Naive thymus-derived CD8-positive, alpha-beta T cell (primary cell): ENCODE results near the gene ENPP1. TPM values are rescaled to one million over a fixed set of nuclear protein-coding genes. Genes with fewer than 3 reads are reported as not detected.

Experiments used
- ATAC-seq, 2 donors: fragments of 150-1000 bp; cut with Tn5 transposase in 1 of 2; sonication (Bioruptor Pico), chemical (Tn5 transposase) in 1 of 2; 1 replicate in 1 of 2; 2 replicates in 1 of 2; pipeline ENCODE4 v1.10.0; 2021; ENCODE audit warnings: mild to moderate bottlenecking in 2 of 2, moderate library complexity in 2 of 2
- POLR2A ChIA-PET: fragments of 350-600 bp; sonication (Branson Sonifier 250); formaldehyde crosslinking; loops from one replicate; lab custom pipeline; 2021; ENCODE audit warnings: antibody characterized with exemption; lab: Charles Lee
- DNase-seq, 10 donors: peaks; one replicate each; pipeline versions ENCODE4 v3.0.0 to v3.0.0-alpha.2; 2020 to 2022
- H3K27ac Mint-ChIP-seq, 10 donors: one replicate each; pipeline ENCODE4 v1.8.0; 2020 to 2022; ENCODE audit warnings: mild to moderate bottlenecking in 10 of 10, mixed read lengths in 10 of 10, moderate library complexity in 4 of 10, inconsistent platforms in 1 of 10
- H3K27me3 Mint-ChIP-seq, 5 donors: one replicate each; pipeline ENCODE4 v1.8.0; 2021 to 2022; ENCODE audit warnings: mixed read lengths in 5 of 5
- H3K36me3 Mint-ChIP-seq, 3 donors: one replicate each; pipeline ENCODE4 v1.8.0; 2020 to 2022; ENCODE audit warnings: mixed read lengths in 3 of 3, mild to moderate bottlenecking in 2 of 3, inconsistent platforms in 1 of 3
- H3K4me1 Mint-ChIP-seq, 4 donors: one replicate each; pipeline ENCODE4 v1.8.0; 2021 to 2022; ENCODE audit warnings: mixed read lengths in 4 of 4
- H3K4me3 Mint-ChIP-seq, 10 donors: one replicate each; pipeline ENCODE4 v1.8.0; 2020 to 2022; ENCODE audit warnings: mild to moderate bottlenecking in 10 of 10, mixed read lengths in 10 of 10, moderate library complexity in 6 of 10, inconsistent platforms in 1 of 10
- H3K9me3 Mint-ChIP-seq, 9 donors: one replicate each; pipeline ENCODE4 v1.8.0; 2020 to 2022; ENCODE audit warnings: mixed read lengths in 9 of 9, mild to moderate bottlenecking in 3 of 9, inconsistent platforms in 1 of 9, moderate library complexity in 1 of 9
- polyA plus RNA-seq, 3 donors: library from polyadenylated mRNA; unstranded; fragments of 300-500 nt; fragmentation: Illumina TruSeq; gene quantifications; one replicate each; pipeline ENCODE4 v1.2.3, GENCODE V29; 2021
- total RNA-seq, 8 experiments: library from RNA in 2 of 8; stranded (reverse) in 2 of 8; gene quantifications; one replicate each; pipeline ENCODE4 v1.2.3 and lab custom pipeline; 2021 to 2026

The ENPP1 gene
- total and polyA plus RNA-seq, 5 experiments from 2014 or later = 0.11 to 0.47 TPM; not detected in 3

GRCh38 chr6:131770776-131771175 lies 37.0 kb upstream of the ENPP1 start:
- Mint-ChIP-seq H3K36me3 (no peaks in the 10 kb centered on the region), H3K27ac (no peak overlapping the region), H3K27me3 (peaks cover 9 to 23% (median 22%) of the 10 kb centered on the region in 5 donors), H3K4me1 (peaks cover 0 to 2% (median 0%) of the 10 kb centered on the region in 4 donors), H3K9me3 (peaks cover 0 to 3% (median 0%) of the 10 kb centered on the region in 9 donors), H3K4me3 (no peak overlapping the region)
- ATAC-seq (no peak), DNase-seq (no peak)
- POLR2A ChIA-PET = no interaction called here

GRCh38 chr6:131773284-131773950 lies 34.4 kb upstream of the ENPP1 start:
- no peak for ATAC-seq
- Mint-ChIP-seq H3K4me3 (no peak overlapping the region), H3K27ac (no peak overlapping the region), H3K27me3 (peaks cover 6 to 26% (median 19%) of the 10 kb centered on the region in 5 donors), H3K9me3 (peaks cover 0 to 3% (median 0%) of the 10 kb centered on the region in 9 donors), H3K4me1 (peaks cover 0 to 2% (median 0%) of the 10 kb centered on the region in 4 donors), H3K36me3 (no peaks in the 10 kb centered on the region)
- POLR2A ChIA-PET = no interaction called here
- DNase-seq = no peak

- Mint-ChIP-seq H3K4me3 (no peak overlapping the region), H3K36me3 (no peaks in the 10 kb centered on the region), H3K4me1 (no peaks in the 10 kb centered on the region), H3K27ac (no peak overlapping the region), H3K9me3 (peaks cover 0 to 1% (median 0%) of the 10 kb centered on the region in 9 donors), H3K27me3 (peaks cover 0 to 17% (median 10%) of the 10 kb centered on the region in 5 donors)
- no peak for ATAC-seq
- POLR2A ChIA-PET = no interaction called here
- DNase-seq = no peak
Observed at GRCh38 chr6:131775886-131776285, 31.9 kb upstream of the ENPP1 start.

GRCh38 chr6:131776985-131777384 lies 30.8 kb upstream of the ENPP1 start:
- no peak for ATAC-seq
- Mint-ChIP-seq H3K27ac (no peak overlapping the region), H3K27me3 (peaks cover 0 to 17% (median 9%) of the 10 kb centered on the region in 5 donors), H3K36me3 (no peaks in the 10 kb centered on the region), H3K4me3 (no peak overlapping the region), H3K9me3 (no peaks in the 10 kb centered on the region), H3K4me1 (no peaks in the 10 kb centered on the region)
- POLR2A ChIA-PET = no interaction called here
- DNase-seq = no peak

- POLR2A ChIA-PET = no interaction called here
- Mint-ChIP-seq H3K4me1 (no peaks in the 10 kb centered on the region), H3K9me3 (no peaks in the 10 kb centered on the region), H3K36me3 (no peaks in the 10 kb centered on the region), H3K27ac (no peak overlapping the region), H3K4me3 (no peak overlapping the region), H3K27me3 (peaks cover 0 to 15% (median 9%) of the 10 kb centered on the region in 5 donors)
- ATAC-seq (no peak), DNase-seq (no peak)
Observed at GRCh38 chr6:131778169-131778568, 29.7 kb upstream of the ENPP1 start.

- Mint-ChIP-seq H3K36me3 (no peaks in the 10 kb centered on the region), H3K27ac (no peak overlapping the region), H3K27me3 (peaks cover 0 to 17% (median 9%) of the 10 kb centered on the region in 5 donors), H3K4me3 (no peak overlapping the region), H3K4me1 (no peaks in the 10 kb centered on the region), H3K9me3 (no peaks in the 10 kb centered on the region)
- ATAC-seq (no peak), DNase-seq (no peak)
- POLR2A ChIA-PET = no interaction called here
Observed at GRCh38 chr6:131779304-131779703, 28.5 kb upstream of the ENPP1 start.

GRCh38 chr6:131780600-131780999 lies 27.2 kb upstream of the ENPP1 start:
- Mint-ChIP-seq H3K4me3 (no peak overlapping the region), H3K27ac (no peak overlapping the region), H3K9me3 (peaks cover 0 to 2% (median 0%) of the 10 kb centered on the region in 9 donors), H3K36me3 (no peaks in the 10 kb centered on the region), H3K4me1 (no peaks in the 10 kb centered on the region), H3K27me3 (peaks cover 2 to 16% (median 12%) of the 10 kb centered on the region in 5 donors)
- POLR2A ChIA-PET = no interaction called here
- no peak for DNase-seq
- ATAC-seq = no peak

GRCh38 chr6:131781687-131782086 lies 26.1 kb upstream of the ENPP1 start:
- H3K27ac Mint-ChIP-seq = no peak overlapping the region

GRCh38 chr6:131782764-131783163 lies 25.1 kb upstream of the ENPP1 start:
- no peak overlapping the region for H3K4me3 Mint-ChIP-seq

More at GRCh38 chr6:131781687-131782086, 26.1 kb upstream of the ENPP1 start:
- POLR2A ChIA-PET = no interaction called here
- ATAC-seq (no peak), DNase-seq (no peak)
- no peaks in the 10 kb centered on the region for H3K36me3 Mint-ChIP-seq
- H3K27me3 Mint-ChIP-seq = peaks cover 2 to 16% (median 12%) of the 10 kb centered on the region in 5 donors
- no peaks in the 10 kb centered on the region for H3K4me1 Mint-ChIP-seq
- H3K9me3 Mint-ChIP-seq = peaks cover 0 to 6% (median 0%) of the 10 kb centered on the region in 9 donors
- no peak overlapping the region for H3K4me3 Mint-ChIP-seq

GRCh38 chr6:131784561-131784960 lies 23.3 kb upstream of the ENPP1 start:
- Mint-ChIP-seq H3K27me3 (peaks cover 2 to 12% (median 10%) of the 10 kb centered on the region in 5 donors), H3K4me3 (no peak overlapping the region), H3K4me1 (peaks cover 0 to 6% (median 2%) of the 10 kb centered on the region in 4 donors), H3K9me3 (peaks cover 0 to 6% (median 0%) of the 10 kb centered on the region in 9 donors), H3K36me3 (no peaks in the 10 kb centered on the region), H3K27ac (no peak overlapping the region)
- ATAC-seq (no peak), DNase-seq (no peak)
- POLR2A ChIA-PET = no interaction called here

More at GRCh38 chr6:131782764-131783163, 25.1 kb upstream of the ENPP1 start:
- Mint-ChIP-seq H3K9me3 (peaks cover 0 to 6% (median 0%) of the 10 kb centered on the region in 9 donors), H3K27me3 (peaks cover 2 to 16% (median 12%) of the 10 kb centered on the region in 5 donors), H3K27ac (no peak overlapping the region), H3K36me3 (no peaks in the 10 kb centered on the region), H3K4me1 (no peaks in the 10 kb centered on the region)
- POLR2A ChIA-PET = no interaction called here
- DNase-seq = no peak
- ATAC-seq = no peak

GRCh38 chr6:131787079-131787478 lies 20.7 kb upstream of the ENPP1 start:
- ATAC-seq = no peak
- peaks cover 0 to 6% (median 0%) of the 10 kb centered on the region in 9 donors for H3K9me3 Mint-ChIP-seq

GRCh38 chr6:131787766-131788712 lies 19.8 kb upstream of the ENPP1 start:
- ATAC-seq = no peak
- peaks cover 0 to 8% (median 2%) of the 10 kb centered on the region in 4 donors for H3K4me1 Mint-ChIP-seq
- H3K4me3 Mint-ChIP-seq = no peak overlapping the region
- POLR2A ChIA-PET = interaction anchor here (0.6 kb wide), 1 partner anchor 1768 kb away, joined by 4 read pairs; no protein-coding TSS in a partner anchor
- no peaks in the 10 kb centered on the region for H3K36me3 Mint-ChIP-seq
- DNase-seq = no peak
- H3K9me3 Mint-ChIP-seq = peaks cover 0 to 6% (median 0%) of the 10 kb centered on the region in 9 donors
- H3K27ac Mint-ChIP-seq = no peak overlapping the region
- peaks cover 0 to 12% (median 10%) of the 10 kb centered on the region in 5 donors for H3K27me3 Mint-ChIP-seq

More at GRCh38 chr6:131787079-131787478, 20.7 kb upstream of the ENPP1 start:
- Mint-ChIP-seq H3K4me1 (peaks cover 0 to 8% (median 2%) of the 10 kb centered on the region in 4 donors), H3K36me3 (no peaks in the 10 kb centered on the region), H3K27ac (no peak overlapping the region), H3K4me3 (no peak overlapping the region), H3K27me3 (peaks cover 0 to 12% (median 8%) of the 10 kb centered on the region in 5 donors)
- no peak for DNase-seq
- POLR2A ChIA-PET = no interaction called here
